Endothelial cell (in vitro differentiated cells): ENCODE measurements around the gene GPR176. TPM values are rescaled to one million over a fixed set of nuclear protein-coding genes. Genes with fewer than 3 reads are reported as not detected.
A peak's percentile ranks its signal among the peaks of the same experiment; 100 is the strongest.

Experiments
- DNase-seq: peaks from one replicate; pipeline ENCODE4 v3.0.0; 2021; ENCODE audit warnings: low spot score
- H3K27ac Mint-ChIP-seq: one replicate; pipeline ENCODE4 v1.8.0; 2021; ENCODE audit warnings: mixed read lengths, inconsistent platforms; ENCODE audit not compliant: unreplicated experiment
- H3K27me3 Mint-ChIP-seq: one replicate; pipeline ENCODE4 v1.8.0; 2021; ENCODE audit warnings: mild to moderate bottlenecking, moderate library complexity, mixed read lengths, inconsistent platforms; ENCODE audit not compliant: unreplicated experiment
- H3K36me3 Mint-ChIP-seq: one replicate; pipeline ENCODE4 v1.8.0; 2021; ENCODE audit warnings: mild to moderate bottlenecking, low read depth, mixed read lengths, inconsistent platforms; ENCODE audit not compliant: unreplicated experiment
- H3K4me1 Mint-ChIP-seq: one replicate; pipeline ENCODE4 v1.8.0; 2021; ENCODE audit warnings: mild to moderate bottlenecking, mixed read lengths, inconsistent platforms; ENCODE audit not compliant: unreplicated experiment
- H3K4me3 Mint-ChIP-seq: one replicate; pipeline ENCODE4 v1.8.0; 2021; ENCODE audit warnings: mild to moderate bottlenecking, mixed read lengths, inconsistent platforms; ENCODE audit not compliant: unreplicated experiment
- H3K9me3 Mint-ChIP-seq: one replicate; pipeline ENCODE4 v1.8.0; 2021; ENCODE audit warnings: mixed read lengths, inconsistent platforms; ENCODE audit not compliant: unreplicated experiment
- long read RNA-seq: library from polyadenylated mRNA; unstranded; transcript quantifications from one replicate; pipeline ENCODE4 v2.0.0, GENCODE V29; 2020; ENCODE audit not compliant: unreplicated experiment
- total RNA-seq: library from RNA; stranded (reverse); fragmentation: NEBNext Ultra II Directional; extraction: Animal tissue kit (Norgen Biotek cat#: 25700); gene quantifications from one replicate; pipeline ENCODE4 v1.2.1, GENCODE V29; 2021; ENCODE audit not compliant: unreplicated experiment
- TF ChIP-seq, protein P1 (sequence below): fragments of 200-600 bp; sonication (generic); IDR thresholded peaks from one replicate; pipeline ENCODE4 v1.5.0; 2021; ENCODE audit warnings: antibody characterized with exemption; ENCODE audit not compliant: unreplicated experiment

GPR176 gene, protein sequence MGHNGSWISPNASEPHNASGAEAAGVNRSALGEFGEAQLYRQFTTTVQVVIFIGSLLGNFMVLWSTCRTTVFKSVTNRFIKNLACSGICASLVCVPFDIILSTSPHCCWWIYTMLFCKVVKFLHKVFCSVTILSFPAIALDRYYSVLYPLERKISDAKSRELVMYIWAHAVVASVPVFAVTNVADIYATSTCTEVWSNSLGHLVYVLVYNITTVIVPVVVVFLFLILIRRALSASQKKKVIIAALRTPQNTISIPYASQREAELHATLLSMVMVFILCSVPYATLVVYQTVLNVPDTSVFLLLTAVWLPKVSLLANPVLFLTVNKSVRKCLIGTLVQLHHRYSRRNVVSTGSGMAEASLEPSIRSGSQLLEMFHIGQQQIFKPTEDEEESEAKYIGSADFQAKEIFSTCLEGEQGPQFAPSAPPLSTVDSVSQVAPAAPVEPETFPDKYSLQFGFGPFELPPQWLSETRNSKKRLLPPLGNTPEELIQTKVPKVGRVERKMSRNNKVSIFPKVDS
- total RNA-seq: 2.4 TPM
- long read RNA-seq: 0 reads

DNA sequence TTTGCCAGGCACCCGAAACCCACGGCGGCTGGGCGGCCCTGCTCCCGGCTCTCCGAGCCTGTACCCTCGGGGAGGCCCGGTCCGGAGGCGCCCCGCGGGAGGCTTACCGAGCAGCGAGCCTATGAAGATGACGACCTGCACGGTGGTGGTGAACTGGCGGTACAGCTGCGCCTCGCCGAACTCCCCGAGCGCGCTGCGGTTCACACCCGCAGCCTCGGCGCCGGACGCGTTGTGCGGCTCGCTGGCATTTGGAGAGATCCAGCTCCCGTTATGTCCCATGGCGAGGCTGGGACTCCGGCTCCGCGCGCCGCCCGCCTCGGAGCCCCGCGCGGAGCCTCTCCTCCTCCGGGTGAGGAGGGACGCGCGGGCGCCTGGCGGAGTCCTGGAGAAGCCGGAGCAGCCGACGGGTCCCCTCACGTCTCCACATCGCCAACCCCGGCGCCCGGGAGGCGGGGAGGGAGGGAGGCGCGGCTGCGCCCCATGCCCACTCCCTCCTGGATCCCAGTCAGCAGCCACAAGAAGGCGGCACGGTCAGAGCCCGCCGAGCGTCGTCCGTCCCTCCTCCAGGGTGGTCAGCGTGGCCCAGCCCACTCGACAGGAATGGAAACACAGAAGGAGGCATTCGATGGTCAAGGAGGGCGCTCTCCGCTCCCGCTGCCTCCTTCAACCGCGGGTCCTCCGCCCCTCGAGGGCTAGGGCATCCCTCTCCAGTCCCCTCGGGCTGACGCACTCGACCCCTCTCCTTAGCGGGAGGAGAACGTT lies at the start of gene GPR176:
Gene GPR176 (minus strand): TSS at position 519 of the 762 bp plus-strand sequence. CDS start 240 bp downstream, at position 279.
- Mint-ChIP-seq H3K4me1 (peaks cover 5% of the 10 kb centered on the region), H3K4me3 (peak within 1 kb of the TSS; percentile 90), H3K27me3 (peaks cover 5% of the 10 kb centered on the region), H3K9me3 (no peaks in the 10 kb centered on the region), H3K36me3 (no peaks in the 10 kb centered on the region), H3K27ac (no peak within 1 kb of the TSS)
- TF ChIP-seq, protein P1, sequence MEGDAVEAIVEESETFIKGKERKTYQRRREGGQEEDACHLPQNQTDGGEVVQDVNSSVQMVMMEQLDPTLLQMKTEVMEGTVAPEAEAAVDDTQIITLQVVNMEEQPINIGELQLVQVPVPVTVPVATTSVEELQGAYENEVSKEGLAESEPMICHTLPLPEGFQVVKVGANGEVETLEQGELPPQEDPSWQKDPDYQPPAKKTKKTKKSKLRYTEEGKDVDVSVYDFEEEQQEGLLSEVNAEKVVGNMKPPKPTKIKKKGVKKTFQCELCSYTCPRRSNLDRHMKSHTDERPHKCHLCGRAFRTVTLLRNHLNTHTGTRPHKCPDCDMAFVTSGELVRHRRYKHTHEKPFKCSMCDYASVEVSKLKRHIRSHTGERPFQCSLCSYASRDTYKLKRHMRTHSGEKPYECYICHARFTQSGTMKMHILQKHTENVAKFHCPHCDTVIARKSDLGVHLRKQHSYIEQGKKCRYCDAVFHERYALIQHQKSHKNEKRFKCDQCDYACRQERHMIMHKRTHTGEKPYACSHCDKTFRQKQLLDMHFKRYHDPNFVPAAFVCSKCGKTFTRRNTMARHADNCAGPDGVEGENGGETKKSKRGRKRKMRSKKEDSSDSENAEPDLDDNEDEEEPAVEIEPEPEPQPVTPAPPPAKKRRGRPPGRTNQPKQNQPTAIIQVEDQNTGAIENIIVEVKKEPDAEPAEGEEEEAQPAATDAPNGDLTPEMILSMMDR: no peak
- peak; percentile 45 for DNase-seq

DNA sequence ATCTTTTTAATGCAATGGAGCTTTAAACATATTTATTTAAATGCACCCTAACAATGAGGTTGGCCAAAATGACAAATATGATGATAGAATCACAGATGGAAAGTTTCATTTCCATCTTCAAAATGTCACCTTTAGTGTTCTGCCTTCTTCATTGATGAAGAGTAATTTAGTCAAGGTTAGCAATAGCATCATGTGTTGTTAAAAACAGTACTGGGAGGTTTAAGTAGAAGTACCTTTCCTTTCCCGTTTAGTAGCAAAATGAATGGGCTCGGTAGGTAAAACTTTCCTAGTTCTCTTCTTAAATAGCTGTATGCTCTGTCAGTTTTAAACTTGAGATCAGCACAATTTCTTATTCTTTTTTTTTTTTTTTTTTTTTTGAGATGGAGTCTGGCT lies 48.9 kb upstream of the GPR176 start:
- no peak overlapping the region for H3K27ac Mint-ChIP-seq
- no peak for DNase-seq

DNA sequence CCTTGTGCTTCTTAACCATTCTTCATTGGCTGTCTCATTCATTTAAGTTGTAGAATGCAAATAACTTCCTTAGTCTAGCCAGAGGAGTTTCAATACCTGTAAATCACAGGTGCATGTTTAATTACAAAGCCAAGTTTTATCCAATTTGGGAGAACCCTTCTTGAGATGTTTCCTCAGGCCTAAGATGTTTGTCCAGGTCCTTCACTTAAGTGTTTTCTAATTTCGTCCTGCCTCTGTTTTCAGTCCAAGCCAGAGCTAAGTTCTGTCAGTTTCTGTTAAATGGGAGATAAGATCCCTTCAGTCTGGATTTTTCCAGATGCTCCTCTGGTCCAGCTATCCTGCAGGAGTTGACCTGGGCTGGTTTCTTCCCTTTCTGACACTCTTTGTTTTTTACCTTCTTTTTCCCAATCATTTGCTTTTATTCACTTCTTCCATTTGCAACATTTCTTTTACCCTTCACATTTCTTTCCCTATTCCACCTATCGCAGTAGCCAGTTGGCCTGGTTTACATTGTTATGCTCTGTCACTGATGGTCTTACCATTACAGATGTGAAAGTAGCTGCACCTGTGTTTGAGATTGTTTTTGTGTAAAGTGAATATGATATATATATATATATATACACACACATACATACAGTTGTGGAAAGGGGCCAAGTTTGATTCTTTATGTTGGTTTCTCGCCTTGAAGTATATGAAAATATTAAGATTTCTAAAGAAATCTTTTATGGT lies 48.4 kb upstream of the GPR176 start:
- DNase-seq: no peak
- Mint-ChIP-seq H3K4me3 (no peak overlapping the region), H3K4me1 (no peaks in the 10 kb centered on the region), H3K36me3 (peaks cover 11% of the 10 kb centered on the region), H3K9me3 (no peaks in the 10 kb centered on the region), H3K27me3 (peaks cover 2% of the 10 kb centered on the region), H3K27ac (no peak overlapping the region)
- TF ChIP-seq, protein P1: no peak

More for the DNA sequence above, 48.9 kb upstream of the GPR176 start:
- H3K36me3 Mint-ChIP-seq: peaks cover 11% of the 10 kb centered on the region
- H3K4me3 Mint-ChIP-seq: no peak overlapping the region
- peaks cover 2% of the 10 kb centered on the region for H3K27me3 Mint-ChIP-seq
- H3K4me1 Mint-ChIP-seq: no peaks in the 10 kb centered on the region
- H3K9me3 Mint-ChIP-seq: no peaks in the 10 kb centered on the region
- TF ChIP-seq, protein P1: no peak

DNA sequence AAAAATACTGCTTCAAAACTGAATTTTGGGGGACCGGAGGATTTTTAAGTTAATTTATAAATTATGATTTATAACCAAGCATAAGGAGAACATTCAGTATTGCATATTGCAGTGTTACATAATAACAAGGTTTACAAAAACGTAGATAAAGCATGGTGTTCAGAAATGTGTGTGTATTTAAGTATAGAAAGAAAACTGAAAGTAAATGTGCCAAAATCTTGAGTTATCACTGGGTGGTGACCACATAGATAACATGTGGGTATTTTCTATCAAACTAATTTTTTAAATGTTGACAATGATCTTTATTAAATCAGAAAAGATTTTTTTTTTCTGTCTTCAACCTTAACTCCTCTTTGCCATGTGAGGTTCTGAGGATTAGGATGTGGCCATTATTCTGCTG lies 46.5 kb upstream of the GPR176 start:
- TF ChIP-seq, protein P1: no peak
- Mint-ChIP-seq H3K4me3 (no peak overlapping the region), H3K27ac (no peak overlapping the region), H3K27me3 (peaks cover 2% of the 10 kb centered on the region), H3K36me3 (peaks cover 11% of the 10 kb centered on the region), H3K4me1 (no peaks in the 10 kb centered on the region), H3K9me3 (no peaks in the 10 kb centered on the region)
- no peak for DNase-seq
